HG03520 (cell line): ENCODE measurements around the gene SNRPA1.

Source experiments
- ATAC-seq: cut with Tn5 transposase; IDR thresholded peaks from one replicate; pipeline ENCODE4 v1.9.1; 2021; ENCODE audit warnings: mild to moderate bottlenecking, moderate library complexity; ENCODE audit not compliant: unreplicated experiment

Gene SNRPA1

GRCh38 chr15:101244036-101244781 lies 50.8 kb downstream of the SNRPA1 start:
- no peak for ATAC-seq

GRCh38 chr15:101243420-101243819 lies 51.6 kb downstream of the SNRPA1 start:
- no peak for ATAC-seq

- ATAC-seq, result no peak
Measured at GRCh38 chr15:101242999-101243336, 52.1 kb downstream of the SNRPA1 start.

- ATAC-seq, result peak; percentile 68
Measured at GRCh38 chr15:101242160-101242998, 52.7 kb downstream of the SNRPA1 start.

GRCh38 chr15:101240358-101240757 lies 54.7 kb downstream of the SNRPA1 start:
- ATAC-seq, result no peak

GRCh38 chr15:101239724-101240136 lies 55.3 kb downstream of the SNRPA1 start:
- no peak for ATAC-seq

- ATAC-seq, result no peak
Measured at GRCh38 chr15:101237251-101237650, 57.8 kb downstream of the SNRPA1 start.

- ATAC-seq, result no peak
Measured at GRCh38 chr15:101233651-101234280, 61.3 kb downstream of the SNRPA1 start.

GRCh38 chr15:101232677-101233076 lies 62.4 kb downstream of the SNRPA1 start:
- ATAC-seq, result no peak
